Amniotic epithelial cell (primary cell): Measurements from ENCODE around the gene CDH23.

Experiments
- DNase-seq: peaks from one replicate; pipeline ENCODE4 v3.0.0-alpha.2; 2010; ENCODE audit warnings: low read depth

The CDH23 gene

GRCh38 chr10:71565284-71566000, 168.7 kb downstream of the CDH23 start:
- DNase-seq, result no peak

DNA sequence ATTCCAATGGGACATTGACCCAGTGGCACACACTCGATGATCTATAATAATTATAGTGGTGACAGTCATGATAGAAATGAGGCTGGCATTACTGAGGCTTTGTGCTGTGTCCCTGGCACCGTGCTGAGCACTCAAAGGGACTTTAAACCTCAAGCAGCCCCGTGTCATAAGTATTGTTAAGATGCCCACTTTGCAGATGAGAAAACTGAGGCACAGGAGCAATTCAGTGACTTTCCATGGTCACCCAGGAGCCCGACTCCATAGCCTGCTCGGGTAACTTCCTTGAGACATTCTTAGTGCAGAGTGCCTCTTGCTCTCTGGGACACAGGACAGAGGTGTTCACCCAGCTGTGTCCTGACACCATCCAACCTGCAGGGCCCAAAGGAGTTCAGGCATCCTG, 170.3 kb downstream of the CDH23 start:
- DNase-seq, result no peak

- DNase-seq, result no peak
These were observed 172.3 kb downstream of the CDH23 start for GRCh38 chr10:71568896-71569492.

DNA sequence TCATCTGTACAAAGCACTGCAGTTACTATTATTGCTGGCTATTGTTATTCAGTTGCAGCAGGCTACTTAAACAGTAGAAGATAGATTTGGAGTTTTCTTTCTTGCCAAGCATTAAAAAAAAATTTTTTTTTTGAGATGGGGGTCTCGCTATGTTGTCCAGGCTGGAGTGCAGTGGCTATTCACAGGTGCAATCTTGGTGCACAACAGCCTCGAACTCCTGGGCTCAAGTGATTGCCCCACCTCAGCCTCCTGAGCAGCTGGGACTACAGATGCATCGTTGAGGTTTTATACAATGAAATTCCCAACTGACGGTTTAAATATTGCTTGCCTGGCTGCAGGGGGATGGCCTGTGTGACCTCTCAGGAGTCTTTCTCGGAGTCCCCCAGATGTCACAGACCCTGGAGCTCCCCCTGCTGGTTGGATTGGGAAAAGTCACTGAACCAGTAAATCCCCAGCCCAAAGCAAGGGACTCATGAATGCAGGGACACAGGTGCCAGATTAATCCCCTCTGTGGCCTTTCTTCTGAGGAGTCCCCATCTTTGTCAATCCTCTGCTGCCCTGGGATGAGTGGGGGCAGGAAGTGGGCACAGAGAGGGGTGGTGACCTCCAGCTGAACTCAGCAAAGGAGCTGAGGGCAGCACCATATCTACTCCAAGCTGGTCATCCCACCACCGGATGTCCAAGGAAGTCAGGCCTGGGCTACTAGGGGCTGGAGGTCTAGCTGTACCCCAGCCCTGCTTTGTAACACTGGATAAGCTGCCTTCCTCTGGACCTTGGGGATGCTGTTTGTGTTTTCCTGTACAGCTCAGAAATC, 173.3 kb downstream of the CDH23 start:
- peak; percentile 16 for DNase-seq

GRCh38 chr10:71571460-71572175, 174.9 kb downstream of the CDH23 start:
- DNase-seq, result no peak

GRCh38 chr10:71572962-71573361, 176.2 kb downstream of the CDH23 start:
- no peak for DNase-seq

DNA sequence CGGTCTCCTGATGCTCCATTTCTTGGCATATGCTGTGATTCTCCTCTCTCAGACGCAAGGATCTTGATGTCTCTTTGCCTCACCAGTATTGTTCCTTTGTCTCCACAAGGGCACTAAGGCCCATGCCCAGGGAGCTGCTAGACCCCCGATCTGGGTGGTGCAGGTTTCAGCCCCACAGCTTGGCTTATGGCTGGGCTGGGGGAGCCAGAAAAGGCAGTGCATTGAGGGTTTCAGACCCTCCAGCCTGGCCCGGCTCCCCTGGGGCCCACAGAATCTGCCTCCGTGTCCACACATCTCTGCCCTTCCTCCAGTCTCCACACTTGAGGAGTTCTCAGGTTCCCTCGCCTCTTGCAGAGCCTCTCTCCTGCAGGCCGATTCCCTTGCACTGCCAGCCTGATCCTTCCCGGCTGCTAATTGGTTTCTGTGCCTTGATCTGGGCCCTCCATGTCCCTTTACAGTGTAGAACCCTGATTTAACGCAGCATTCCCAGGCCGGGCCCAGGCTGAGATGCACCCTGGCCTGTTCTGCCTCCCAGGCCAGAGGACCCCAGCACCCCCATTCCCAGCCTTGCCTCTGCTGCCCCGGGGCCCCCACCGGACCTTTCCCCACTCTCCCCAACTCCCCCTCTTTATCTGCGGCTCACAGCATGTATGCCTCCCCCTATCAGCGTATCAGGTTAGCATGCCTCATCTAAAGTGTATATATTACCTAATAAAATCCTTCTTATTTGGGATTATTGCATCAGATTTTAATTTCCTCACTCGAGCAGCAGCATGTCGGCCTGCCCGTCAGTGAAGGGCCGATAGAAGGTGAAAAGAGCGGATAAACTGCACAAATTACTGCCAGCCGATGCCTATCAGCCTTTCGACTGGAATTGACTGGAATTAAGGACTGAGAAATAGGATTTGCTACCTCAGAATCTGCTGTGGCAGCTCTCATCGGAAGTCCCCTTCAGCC, 177.1 kb downstream of the CDH23 start:
- no peak for DNase-seq

GRCh38 chr10:71575451-71575850, 178.7 kb downstream of the CDH23 start:
- DNase-seq, result no peak

GRCh38 chr10:71575934-71576801, 179.4 kb downstream of the CDH23 start:
- no peak for DNase-seq

DNA sequence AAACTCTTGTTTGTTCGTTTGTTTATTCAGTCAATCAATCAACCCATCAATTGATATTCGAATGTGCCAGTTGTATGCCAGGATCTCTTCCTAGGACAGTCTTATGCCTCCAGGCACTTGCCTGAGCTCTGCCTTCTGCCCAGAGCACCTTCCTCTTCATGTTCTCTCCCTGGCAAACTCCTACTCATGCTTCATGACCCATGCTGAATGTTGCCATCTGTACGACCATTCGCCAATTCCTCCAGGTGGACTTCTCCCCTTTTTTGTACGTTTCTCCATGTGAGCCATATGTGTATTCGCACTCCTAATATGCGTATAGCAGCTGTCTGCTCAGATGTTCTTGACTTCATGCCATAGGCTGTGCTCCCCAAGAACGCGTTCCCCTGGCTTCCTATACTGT, 180.1 kb downstream of the CDH23 start:
- DNase-seq, result no peak

DNA sequence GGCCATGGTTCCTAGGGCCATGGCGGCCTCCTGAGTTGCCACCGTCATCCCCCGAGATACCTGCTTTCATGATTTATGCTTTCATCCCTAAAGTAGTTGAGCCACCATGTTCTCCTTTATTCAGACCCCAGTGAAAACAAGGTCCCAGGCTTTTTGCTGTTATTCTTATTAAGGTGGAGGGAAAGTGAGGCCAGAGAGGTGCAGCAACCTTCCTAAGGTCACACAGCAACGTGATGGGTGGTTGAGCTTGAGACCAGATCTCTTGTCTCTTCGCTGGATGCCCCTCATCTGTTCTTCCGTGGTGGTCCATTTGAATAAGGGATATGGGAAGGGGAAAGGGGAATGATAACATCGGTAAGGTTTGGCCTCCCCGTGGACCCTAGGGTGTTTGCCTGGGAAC, 180.6 kb downstream of the CDH23 start:
- no peak for DNase-seq

GRCh38 chr10:71578069-71578468, 181.3 kb downstream of the CDH23 start:
- DNase-seq, result no peak

DNA sequence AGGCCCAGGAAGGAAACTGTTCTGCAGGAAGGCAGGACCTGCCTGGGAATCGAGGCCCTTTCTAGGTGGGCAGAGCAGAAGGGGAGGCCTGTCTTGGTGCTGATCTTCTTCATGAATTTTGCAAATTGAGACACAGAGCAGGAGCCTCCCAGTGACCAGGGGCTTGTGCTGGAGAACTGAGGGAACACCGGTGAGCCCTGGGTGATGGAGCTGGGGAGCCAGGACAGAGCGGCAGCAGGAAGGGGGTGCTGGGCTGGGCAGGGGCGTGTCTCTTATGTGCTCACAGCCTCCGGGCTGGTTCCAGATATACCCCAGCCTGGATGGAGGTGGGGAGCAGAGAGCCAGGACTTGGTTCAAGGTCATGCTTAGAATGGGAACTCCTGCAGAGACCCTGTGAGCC, 182.9 kb downstream of the CDH23 start:
- DNase-seq, result no peak

DNA sequence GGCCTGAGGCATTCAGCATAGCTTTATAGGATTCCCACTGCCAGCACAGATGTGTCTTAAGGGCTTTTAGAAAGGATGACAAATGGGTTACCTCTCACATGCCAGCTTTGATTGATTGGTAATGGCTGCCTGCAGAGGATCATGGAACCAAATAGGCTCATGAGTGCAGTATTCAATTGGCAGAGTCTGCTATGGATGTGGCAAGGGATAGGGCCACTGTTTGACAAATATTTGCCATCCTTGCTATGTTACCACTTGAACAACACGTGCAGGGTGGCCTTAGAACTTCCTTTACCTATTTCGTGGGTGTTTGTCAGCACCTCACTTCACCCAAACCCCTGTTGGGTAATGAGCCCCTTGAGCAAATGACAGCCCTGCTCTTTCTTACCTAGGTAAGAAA, 183.7 kb downstream of the CDH23 start:
- no peak for DNase-seq

DNA sequence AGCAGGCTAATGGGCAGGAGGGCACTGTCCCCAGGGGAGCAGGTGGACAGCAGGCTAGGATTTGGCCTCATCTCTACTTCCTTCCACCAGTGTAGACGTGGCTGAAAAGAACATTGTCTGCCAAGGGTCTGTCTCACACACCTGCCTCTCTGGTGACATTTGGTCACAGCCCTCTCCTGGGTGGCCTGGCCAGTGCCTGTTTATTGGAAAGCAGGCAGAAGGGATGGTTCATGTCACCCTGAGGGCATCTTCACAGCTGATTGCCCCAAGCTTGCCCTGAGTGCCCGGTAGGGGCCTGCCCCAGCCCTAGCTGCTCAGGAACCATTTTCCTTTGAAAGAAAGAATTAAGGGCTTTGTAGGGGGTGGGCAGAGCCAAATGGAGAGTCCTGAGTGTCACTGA, 184.2 kb downstream of the CDH23 start:
- DNase-seq, result no peak

GRCh38 chr10:71581376-71581775, 184.7 kb downstream of the CDH23 start:
- no peak for DNase-seq

GRCh38 chr10:71582019-71582418, 185.3 kb downstream of the CDH23 start:
- DNase-seq, result peak; percentile 53

GRCh38 chr10:71582506-71583475, 186.1 kb downstream of the CDH23 start:
- no peak for DNase-seq

DNA sequence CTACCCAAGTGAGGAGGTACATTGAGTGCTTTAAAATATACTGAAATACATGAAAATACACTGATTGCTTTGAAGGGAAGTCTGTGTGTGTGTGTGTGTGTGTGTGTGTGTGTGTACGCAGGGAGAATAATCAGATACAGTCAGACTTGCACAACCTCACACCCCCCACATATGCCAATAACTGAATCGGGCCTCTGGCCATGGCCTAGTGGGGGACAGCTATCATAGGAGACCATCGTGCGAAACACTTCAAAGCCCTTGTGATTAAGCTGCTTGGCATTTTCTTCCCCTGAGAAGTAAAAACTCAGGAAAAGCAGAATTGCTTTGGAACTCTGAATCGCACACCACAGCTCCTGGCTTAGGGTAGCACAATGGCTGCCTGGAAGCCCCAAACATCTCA, 187.7 kb downstream of the CDH23 start:
- no peak for DNase-seq
